GM19025 (cell line): Measurements from ENCODE around the gene RIMOC1.

Experiments
- ATAC-seq: cut with Tn5 transposase; IDR thresholded peaks from one replicate; pipeline ENCODE4 v1.9.1; 2021; ENCODE audit warnings: mild to moderate bottlenecking, low read depth, moderate library complexity; ENCODE audit not compliant: unreplicated experiment

Gene RIMOC1

GRCh38 chr5:41903892-41904799 lies at the start of gene RIMOC1:
Gene RIMOC1, plus strand, starts transcription at chr5:41904344. Its CDS starts 24 bp downstream, at chr5:41904368.
- peak; percentile 98 for ATAC-seq

GRCh38 chr5:41856644-41857491 lies 47.3 kb upstream of the RIMOC1 start:
- ATAC-seq: peak; percentile 83

GRCh38 chr5:41857989-41858388 lies 46.2 kb upstream of the RIMOC1 start:
- ATAC-seq: no peak

GRCh38 chr5:41858890-41859289 lies 45.3 kb upstream of the RIMOC1 start:
- ATAC-seq: no peak

- peak; percentile 64 for ATAC-seq
These were observed 40.2 kb upstream of the RIMOC1 start for GRCh38 chr5:41863871-41864486.

GRCh38 chr5:41869151-41869723 lies 34.9 kb upstream of the RIMOC1 start:
- ATAC-seq: no peak

- ATAC-seq: peak; percentile 94
These were observed 34.2 kb upstream of the RIMOC1 start, which contains the start of gene OXCT1 for GRCh38 chr5:41869724-41870626. Gene OXCT1, minus strand, starts transcription at chr5:41870425. Its CDS starts 67 bp downstream, at chr5:41870358.

GRCh38 chr5:41870627-41871048 lies 33.5 kb upstream of the RIMOC1 start:
- no peak for ATAC-seq

GRCh38 chr5:41871852-41872251 lies 32.3 kb upstream of the RIMOC1 start:
- no peak for ATAC-seq

- ATAC-seq: no peak
These were observed 29.6 kb upstream of the RIMOC1 start for GRCh38 chr5:41874512-41875060.

- no peak for ATAC-seq
These were observed 29.0 kb upstream of the RIMOC1 start for GRCh38 chr5:41875121-41875520.

- ATAC-seq: no peak
These were observed 27.5 kb upstream of the RIMOC1 start for GRCh38 chr5:41876678-41877077.

- no peak for ATAC-seq
These were observed 26.7 kb upstream of the RIMOC1 start for GRCh38 chr5:41877408-41877807.

GRCh38 chr5:41878173-41878572 lies 26.0 kb upstream of the RIMOC1 start:
- peak; percentile 34 for ATAC-seq

GRCh38 chr5:41878643-41879478 lies 25.3 kb upstream of the RIMOC1 start:
- ATAC-seq: peak; percentile 48

- ATAC-seq: no peak
These were observed 21.4 kb upstream of the RIMOC1 start for GRCh38 chr5:41882765-41883164.

GRCh38 chr5:41883243-41883642 lies 20.9 kb upstream of the RIMOC1 start:
- ATAC-seq: no peak

GRCh38 chr5:41883936-41884335 lies 20.2 kb upstream of the RIMOC1 start:
- ATAC-seq: no peak
